Posterior cingulate gyrus (tissue), 11 donors: ENCODE data around the gene DDR1.
A peak's percentile ranks its signal among the peaks of the same experiment; 100 is the strongest.

Experiments used
- DNase-seq, 10 donors: peaks; one replicate each; pipeline versions ENCODE4 v3.0.0 to v3.0.0-alpha.2; 2020 to 2021; ENCODE audit warnings: mixed read lengths in 3 of 10
- intact Hi-C: fragments of 100-400 bp; cut with DNase I; formaldehyde crosslinking; loops from one replicate; pipeline ENCODE4 v1.15.1; 2023

The DDR1 gene

GRCh38 chr6:30938730-30939129 lies 54.4 kb downstream of the DDR1 start:
- peak in 1 of 10 donors; percentile 42 for DNase-seq
- intact Hi-C loops, result no loop called here

GRCh38 chr6:30939473-30939872 lies 55.2 kb downstream of the DDR1 start:
- intact Hi-C loops, result no loop called here
- DNase-seq, result peak in 1 of 10 donors; percentile 45

- peak in 1 of 10 donors; percentile 68 for DNase-seq
- intact Hi-C loops, result no loop called here
Measured at GRCh38 chr6:30940361-30940986, 56.2 kb downstream of the DDR1 start, which contains the start of gene MUCL3. Gene MUCL3 (plus strand): TSS chr6:30940973. CDS start chr6:30941000, 27 bp downstream.

DNA sequence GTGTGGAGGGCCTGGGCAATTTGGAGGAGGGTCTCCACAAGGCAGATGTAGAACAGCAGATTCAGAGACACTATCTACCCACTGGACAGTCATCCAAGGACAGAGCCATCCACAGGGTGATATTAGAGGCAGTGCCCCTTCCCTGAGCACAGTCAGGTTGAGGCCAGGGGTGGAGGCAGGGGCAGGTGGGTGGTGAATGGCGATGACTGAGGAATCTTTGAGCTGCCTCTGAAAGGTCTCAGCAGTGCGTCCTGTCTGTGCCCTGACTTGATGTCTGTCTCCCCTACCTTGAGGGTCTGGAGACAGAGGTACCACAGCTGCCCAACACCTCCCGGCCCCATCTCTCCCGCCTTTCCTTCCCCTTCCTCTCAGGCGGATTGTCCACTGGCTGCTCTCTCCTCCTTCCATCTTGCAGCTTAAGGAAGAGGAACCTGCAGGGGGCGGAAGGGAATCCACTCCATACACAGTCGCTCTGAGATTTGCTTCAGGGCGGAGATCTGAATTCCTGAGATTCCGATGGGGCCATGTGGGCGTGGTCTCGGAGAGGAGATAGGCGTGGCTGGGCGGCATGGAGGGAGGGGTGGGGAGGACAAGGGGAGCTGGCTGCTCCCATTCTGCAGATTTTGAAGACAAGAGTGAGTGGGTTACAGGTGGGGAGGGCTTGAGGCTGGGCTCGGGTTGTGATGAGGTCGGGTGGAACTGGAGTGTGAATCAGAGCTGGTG lies 58.2 kb downstream of the DDR1 start:
- DNase-seq, result peak in 1 of 10 donors; percentile 73
- intact Hi-C loops, result no loop called here

- no peak for DNase-seq
Measured at GRCh38 chr6:30944051-30944450, 59.7 kb downstream of the DDR1 start.

GRCh38 chr6:30945281-30945680 lies 61.0 kb downstream of the DDR1 start:
- intact Hi-C loops, result no loop called here
- DNase-seq, result no peak

More at GRCh38 chr6:30944051-30944450, 59.7 kb downstream of the DDR1 start:
- intact Hi-C loops, result no loop called here

- no peak for DNase-seq
- intact Hi-C loops, result no loop called here
Measured at GRCh38 chr6:30947231-30947630, 62.9 kb downstream of the DDR1 start.

- DNase-seq, result no peak
- intact Hi-C loops, result no loop called here
Measured at GRCh38 chr6:30948811-30949210, 64.5 kb downstream of the DDR1 start.
